HepG2 (cell line): ENCODE measurements around the gene RARA.

ENCODE experiments used
- EP300 ChIP-seq, 3 experiments: sonication (generic) in 1 of 3; formaldehyde crosslinking in 1 of 3; IDR thresholded peaks; 2 replicates each; pipeline versions ENCODE4 v1.5.1 to v1.6.1; 2011 to 2020; ENCODE audit warnings: low read depth in 2 of 3, low read length in 2 of 3, borderline replicate concordance in 1 of 3, improper control_type of control experiment in 1 of 3, mild to moderate bottlenecking in 1 of 3, missing genetic modification reagents in 1 of 3, moderate library complexity in 1 of 3
- GTF2F1 ChIP-seq: fragments of 150-350 bp; IDR thresholded peaks from 2 replicates; pipeline ENCODE4 v1.6.1; 2014; ENCODE audit warnings: low read length
- KLF9 ChIP-seq: IDR thresholded peaks from 2 replicates; pipeline ENCODE4 v1.6.1; 2016; ENCODE audit warnings: low read depth
- NFAT5 ChIP-seq: sonication (generic); formaldehyde crosslinking; IDR thresholded peaks from 2 replicates; pipeline ENCODE4 v1.4.0; 2020; ENCODE audit warnings: missing genetic modification reagents
- NFE2L2 ChIP-seq: fragments of 150-350 bp; IDR thresholded peaks from 2 replicates; pipeline ENCODE4 v1.6.1; 2014; ENCODE audit warnings: low read length
- POLR2A ChIP-seq, 2 experiments: IDR thresholded peaks; 2 replicates each; pipeline ENCODE4 v1.6.1; 2011; ENCODE audit warnings: low read depth in 2 of 2, low read length in 2 of 2, mild to moderate bottlenecking in 1 of 2, moderate library complexity in 1 of 2; ENCODE audit not compliant: insufficient read depth in 1 of 2
- ZNF33A ChIP-seq: sonication (generic); formaldehyde crosslinking; IDR thresholded peaks from 2 replicates; pipeline ENCODE4 v1.5.1; 2020; ENCODE audit warnings: missing genetic modification reagents, mild to moderate bottlenecking, moderate library complexity, borderline replicate concordance
- TF ChIP-seq, protein P1 (sequence below): sonication (generic); formaldehyde crosslinking; IDR thresholded peaks from 2 replicates; pipeline ENCODE4 v1.5.0; 2020; ENCODE audit warnings: mild to moderate bottlenecking, missing genetic modification reagents, moderate library complexity

- TF ChIP-seq KLF9 (no peak), POLR2A (IDR thresholded peaks at IDR 0.05; ENCODE audit: insufficient read depth in 1 of 2, low read depth in 2 of 2, low read length in 2 of 2) (no peak), NFAT5 (CRISPR knock-in tag) (no peak), GTF2F1 (no peak), NFE2L2 (no peak), EP300 (IDR thresholded peaks at IDR 0.05; ENCODE audit: low read depth in 2 of 2, low read length in 2 of 2) (no peak), EP300 (CRISPR knock-in tag; IDR thresholded peaks at IDR 0.05; ENCODE audit: borderline replicate concordance) (no peak), ZNF33A (CRISPR knock-in tag) (no peak)
- TF ChIP-seq, protein P1, sequence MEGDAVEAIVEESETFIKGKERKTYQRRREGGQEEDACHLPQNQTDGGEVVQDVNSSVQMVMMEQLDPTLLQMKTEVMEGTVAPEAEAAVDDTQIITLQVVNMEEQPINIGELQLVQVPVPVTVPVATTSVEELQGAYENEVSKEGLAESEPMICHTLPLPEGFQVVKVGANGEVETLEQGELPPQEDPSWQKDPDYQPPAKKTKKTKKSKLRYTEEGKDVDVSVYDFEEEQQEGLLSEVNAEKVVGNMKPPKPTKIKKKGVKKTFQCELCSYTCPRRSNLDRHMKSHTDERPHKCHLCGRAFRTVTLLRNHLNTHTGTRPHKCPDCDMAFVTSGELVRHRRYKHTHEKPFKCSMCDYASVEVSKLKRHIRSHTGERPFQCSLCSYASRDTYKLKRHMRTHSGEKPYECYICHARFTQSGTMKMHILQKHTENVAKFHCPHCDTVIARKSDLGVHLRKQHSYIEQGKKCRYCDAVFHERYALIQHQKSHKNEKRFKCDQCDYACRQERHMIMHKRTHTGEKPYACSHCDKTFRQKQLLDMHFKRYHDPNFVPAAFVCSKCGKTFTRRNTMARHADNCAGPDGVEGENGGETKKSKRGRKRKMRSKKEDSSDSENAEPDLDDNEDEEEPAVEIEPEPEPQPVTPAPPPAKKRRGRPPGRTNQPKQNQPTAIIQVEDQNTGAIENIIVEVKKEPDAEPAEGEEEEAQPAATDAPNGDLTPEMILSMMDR, result no peak
These were observed 44.4 kb upstream of the RARA start for GRCh38 chr17:40264458-40265185.
